Common myeloid progenitor, CD34-positive (primary cell): ENCODE results near the gene ANKLE2.
A peak's percentile ranks its signal among the peaks of the same experiment; 100 is the strongest.
"Not testable (repeated sequence)": the region's sequence is repeated elsewhere in the genome, so short reads cannot be mapped to it uniquely, and the experiment has no call there.

Experiments used
- CTCF ChIA-PET: fragments of 350-600 bp; sonication (Branson Sonifier 250); formaldehyde crosslinking; loops from one replicate; lab custom pipeline; 2021; ENCODE audit warnings: antibody characterized with exemption; lab: Charles Lee
- POLR2A ChIA-PET: fragments of 350-600 bp; sonication (Branson Sonifier 250); formaldehyde crosslinking; loops from one replicate; lab custom pipeline; 2021; ENCODE audit warnings: antibody characterized with exemption; lab: Charles Lee
- DNase-seq, 3 donors: peaks; one replicate each; pipeline versions ENCODE4 v3.0.0 to v3.0.0-alpha.2; 2013
- H3K27ac ChIP-seq, 2 experiments: 1 replicate in 1 of 2; 2 replicates in 1 of 2; pipeline ENCODE4 v1.7.0; 2013; ENCODE audit warnings: inconsistent platforms in 2 of 2, low read length in 2 of 2, mild to moderate bottlenecking in 2 of 2, low read depth in 1 of 2, moderate library complexity in 1 of 2; ENCODE audit not compliant: severe bottlenecking in 2 of 2, insufficient read depth in 1 of 2, poor library complexity in 1 of 2
- H3K27me3 ChIP-seq, 5 experiments: replicated peaks in 2 of 5; 1 replicate in 3 of 5; 2 replicates in 2 of 5; pipeline versions ENCODE4 v1.6.1 to v1.7.0; 2013; ENCODE audit warnings: low read length in 4 of 5, mild to moderate bottlenecking in 2 of 5, moderate library complexity in 2 of 5, inconsistent platforms in 1 of 5; ENCODE audit not compliant: insufficient read depth in 5 of 5, control insufficient read depth in 4 of 5
- H3K36me3 ChIP-seq, 4 experiments: 1 replicate in 2 of 4; 2 replicates in 2 of 4; pipeline versions ENCODE4 v1.6.1 to v1.7.0; 2013; ENCODE audit warnings: low read length in 3 of 4, control low read depth in 1 of 4, mild to moderate bottlenecking in 1 of 4; ENCODE audit not compliant: control insufficient read depth in 4 of 4, insufficient read depth in 4 of 4
- H3K4me1 ChIP-seq, 4 experiments: 1 replicate in 3 of 4; 2 replicates in 1 of 4; pipeline versions ENCODE4 v1.6.1 to v1.7.1; 2013; ENCODE audit warnings: low read length in 3 of 4, mild to moderate bottlenecking in 3 of 4, control low read depth in 1 of 4, inconsistent platforms in 1 of 4, moderate library complexity in 1 of 4; ENCODE audit not compliant: control insufficient read depth in 4 of 4, insufficient read depth in 4 of 4; ENCODE audit errors: control extremely low read depth in 1 of 4
- H3K4me3 ChIP-seq, 7 experiments: 1 replicate in 4 of 7; 2 replicates in 3 of 7; pipeline versions ENCODE4 v1.5.1 to v1.7.0; 2013; ENCODE audit warnings: mild to moderate bottlenecking in 7 of 7, low read length in 6 of 7, moderate library complexity in 6 of 7, inconsistent platforms in 2 of 7, low read depth in 2 of 7, control low read depth in 1 of 7; ENCODE audit not compliant: insufficient read depth in 4 of 7, control insufficient read depth in 1 of 7; ENCODE audit errors: extremely low read depth in 1 of 7
- H3K9me3 ChIP-seq, 5 experiments: 1 replicate in 4 of 5; 2 replicates in 1 of 5; pipeline versions ENCODE4 v1.6.1 to v1.7.1; 2013; ENCODE audit warnings: low read length in 4 of 5, mild to moderate bottlenecking in 2 of 5, inconsistent platforms in 1 of 5, low read depth in 1 of 5, moderate library complexity in 1 of 5; ENCODE audit not compliant: control insufficient read depth in 4 of 5, insufficient read depth in 2 of 5; ENCODE audit errors: control extremely low read depth in 1 of 5
- WGBS: methylation state at CpG from one replicate; pipeline ENCODE4 v1.1.5; 2013; ENCODE audit not compliant: insufficient coverage; 5-methylcytosine and 5-hydroxymethylcytosine counted together

The ANKLE2 gene

DNA sequence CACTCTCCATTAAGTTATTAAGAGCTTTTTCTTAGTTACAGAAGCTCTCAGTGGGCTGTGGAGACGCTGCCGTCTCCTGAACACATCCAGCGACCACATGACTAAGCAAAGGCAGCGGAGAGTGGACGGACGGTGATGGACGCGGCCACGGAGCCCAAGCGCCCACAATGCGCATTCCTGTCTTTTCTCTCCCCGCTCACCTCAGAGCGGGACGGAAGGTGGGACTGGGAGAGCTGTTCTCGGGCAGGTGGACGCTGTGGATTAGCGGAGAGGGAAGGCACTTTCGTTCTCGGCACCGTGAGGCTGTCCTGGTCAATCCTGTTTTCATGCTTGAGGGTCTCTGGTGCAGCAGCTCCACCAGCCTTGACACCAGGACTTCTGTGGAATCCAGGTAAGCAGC is 2.6 kb upstream of the ANKLE2 start:
- H3K9me3 ChIP-seq = no peaks in the 10 kb centered on the region
- no peak overlapping the region for H3K27ac ChIP-seq
- POLR2A ChIA-PET = interaction anchor here (0.7 kb wide), 1 partner anchor 56 kb away, joined by 4 read pairs; no protein-coding TSS in a partner anchor
- CTCF ChIA-PET = interaction anchor here (0.7 to 2.7 kb wide), 4 partner anchors 9 to 73 kb away, joined by 3 to 9 read pairs (median 6); no protein-coding TSS in a partner anchor
- H3K4me1 ChIP-seq = peaks cover 35 to 77% (median 77%) of the 10 kb centered on the region in 4 experiments
- 96% methylated on average over 20 of the region's 20 CpGs for WGBS
- H3K27me3 ChIP-seq = no peaks in the 10 kb centered on the region
- peaks cover 0 to 14% (median 1%) of the 10 kb centered on the region in 4 experiments for H3K36me3 ChIP-seq
- no peak for DNase-seq
- H3K4me3 ChIP-seq = peak overlapping the region in 2 of 7 experiments; percentile 16 to 28

DNA sequence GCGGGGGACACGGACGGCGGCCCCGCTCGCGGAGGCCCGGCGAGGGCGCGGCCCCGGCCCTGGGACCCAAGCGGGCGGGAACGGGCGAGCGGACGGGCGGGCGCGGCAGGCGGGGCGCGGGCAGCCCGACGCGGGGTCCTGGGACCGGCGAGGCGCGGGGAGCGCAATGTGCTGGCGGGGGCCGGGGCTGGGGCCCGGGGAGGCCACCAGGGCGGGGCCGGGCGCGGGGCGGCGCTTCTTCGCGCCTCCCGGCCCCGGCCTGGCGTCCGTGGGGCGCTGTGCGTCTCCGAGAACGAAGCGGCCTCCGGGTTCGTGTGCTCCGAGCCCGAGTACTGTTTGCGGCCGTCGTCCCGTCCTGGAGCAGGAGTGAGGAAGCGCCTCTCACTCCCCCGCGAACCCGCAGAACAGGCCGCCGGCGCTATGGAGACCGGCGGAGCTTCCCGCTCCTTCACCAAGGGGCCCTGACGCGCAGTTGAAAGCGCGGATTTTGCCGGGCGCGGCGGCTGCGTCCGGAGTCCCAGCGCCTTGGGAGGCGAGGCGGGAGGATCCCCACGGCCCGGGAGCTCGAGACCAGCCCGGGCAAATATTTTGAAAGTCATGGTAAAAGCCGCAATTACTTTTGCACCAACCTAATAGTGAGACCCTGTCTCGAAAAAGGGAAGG is 420 bp upstream of the ANKLE2 start:
- Histone ChIP-seq H3K9me3 (no peaks in the 10 kb centered on the region), H3K4me3 (peak overlapping the region; percentile 53 to 92 (median 77)), H3K27ac (peak overlapping the region; percentile 74 to 86), H3K4me1 (peaks cover 19 to 56% (median 55%) of the 10 kb centered on the region in 4 experiments), H3K36me3 (peaks cover 1 to 18% (median 7%) of the 10 kb centered on the region in 4 experiments), H3K27me3 (no peaks in the 10 kb centered on the region)
- POLR2A ChIA-PET = no interaction called here
- DNase-seq = peak; percentile 94 to 97 (median 96)
- CTCF ChIA-PET = interaction anchor here (1.5 kb wide), 1 partner anchor 14 kb away, joined by 5 read pairs; no protein-coding TSS in a partner anchor
- WGBS = under 1% methylated on average over 86 of the region's 89 CpGs

DNA sequence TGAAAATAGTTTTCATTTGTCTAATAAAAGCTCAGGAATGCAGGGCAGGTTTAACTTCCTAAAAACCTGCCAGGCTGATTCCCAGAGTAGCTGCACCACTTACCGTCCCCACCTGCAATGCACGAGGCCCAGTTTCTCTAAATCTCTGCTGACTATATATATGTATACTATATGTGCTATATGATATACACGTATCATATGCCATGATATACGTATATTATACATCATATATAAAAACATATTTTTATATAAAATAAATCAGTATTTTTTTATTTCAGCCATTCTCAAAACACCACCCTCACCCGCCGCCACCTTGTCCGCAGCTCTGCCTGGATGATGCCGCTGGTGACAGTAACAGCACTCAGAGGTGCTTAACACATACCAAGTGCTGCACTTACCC is 2.3 kb downstream of the ANKLE2 start:
- Histone ChIP-seq H3K27ac (no peak overlapping the region), H3K36me3 (peaks cover 6 to 29% (median 15%) of the 10 kb centered on the region in 4 experiments), H3K9me3 (no peaks in the 10 kb centered on the region), H3K4me3 (no peak overlapping the region), H3K27me3 (no peaks in the 10 kb centered on the region), H3K4me1 (peaks cover 15 to 30% (median 29%) of the 10 kb centered on the region in 4 experiments)
- DNase-seq = no peak
- no CpG with 5 or more reads among the region's 8 CpGs for WGBS
- POLR2A ChIA-PET = no interaction called here
- CTCF ChIA-PET = interaction anchor here (0.6 kb wide), 1 partner anchor 95 kb away, joined by 3 read pairs; no protein-coding TSS in a partner anchor

DNA sequence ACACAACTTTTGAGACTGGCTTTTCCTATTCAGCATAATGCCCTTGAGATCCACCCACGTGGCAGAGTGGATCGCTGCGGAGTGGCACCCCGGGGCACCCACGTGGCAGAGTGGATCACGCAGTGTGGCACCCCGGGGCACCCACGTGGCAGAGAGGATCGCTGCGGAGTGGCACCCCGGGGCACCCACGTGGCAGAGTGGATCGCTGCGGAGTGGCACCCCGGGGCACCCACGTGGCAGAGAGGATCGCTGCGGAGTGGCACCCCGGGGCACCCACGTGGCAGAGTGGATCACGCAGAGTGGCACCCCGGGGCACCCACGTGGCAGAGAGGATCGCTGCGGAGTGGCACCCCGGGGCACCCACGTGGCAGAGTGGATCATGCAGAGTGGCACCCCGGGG is 2.8 kb downstream of the ANKLE2 start:
- H3K4me1 ChIP-seq = peaks cover 13 to 24% (median 24%) of the 10 kb centered on the region in 4 experiments
- H3K4me3 ChIP-seq, H3K9me3 ChIP-seq, CTCF ChIA-PET, POLR2A ChIA-PET, DNase-seq, H3K27ac ChIP-seq, H3K27me3 ChIP-seq: not testable (repeated sequence)
- H3K36me3 ChIP-seq = peaks cover 7 to 31% (median 15%) of the 10 kb centered on the region in 4 experiments
- WGBS = 85% methylated on average over 20 of the region's 28 CpGs

DNA sequence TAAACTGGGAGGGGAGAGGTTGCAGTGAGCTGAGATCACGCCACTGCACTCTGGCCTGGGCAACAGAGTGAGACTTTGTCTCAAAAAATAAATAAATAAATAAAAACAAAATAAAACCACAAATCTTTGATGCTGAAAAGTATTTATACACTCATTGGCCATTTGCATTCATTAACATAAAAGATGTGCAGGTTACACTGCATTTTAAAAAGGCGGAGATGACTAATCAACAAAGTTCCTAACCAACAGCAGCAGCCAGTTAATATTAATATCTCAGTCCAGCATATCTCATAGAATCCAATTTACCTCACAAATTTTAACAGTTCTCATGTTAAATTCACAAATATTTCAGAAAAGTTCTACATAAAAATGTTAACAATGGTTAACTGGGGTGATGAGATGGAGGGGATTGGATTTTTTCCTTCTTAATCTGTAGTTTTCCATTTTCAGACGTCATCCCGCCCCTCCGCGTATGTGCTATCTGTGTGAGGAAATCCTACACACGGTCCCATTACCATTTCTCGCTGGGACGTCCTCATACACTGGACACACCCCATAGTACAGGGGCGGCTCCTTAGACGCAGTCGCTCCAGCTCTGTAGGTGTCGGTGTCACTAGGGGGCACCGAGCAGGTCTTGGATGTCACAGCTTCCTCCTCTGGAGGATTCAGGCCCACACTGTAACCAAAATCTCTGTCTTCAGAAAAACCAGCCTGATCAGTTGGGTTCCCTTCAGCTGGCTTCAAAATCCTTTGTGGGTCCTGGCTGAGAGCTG is 7.3 kb downstream of the ANKLE2 start:
- Histone ChIP-seq H3K4me1 (no peaks in the 10 kb centered on the region), H3K27me3 (no peaks in the 10 kb centered on the region), H3K36me3 (peaks cover 27 to 63% (median 46%) of the 10 kb centered on the region in 4 experiments), H3K4me3 (no peak overlapping the region), H3K9me3 (no peaks in the 10 kb centered on the region), H3K27ac (no peak overlapping the region)
- POLR2A ChIA-PET = interaction anchor here (0.6 kb wide), 1 partner anchor 151 kb away, joined by 4 read pairs; no protein-coding TSS in a partner anchor
- CTCF ChIA-PET = interaction anchor here (0.9 to 2.7 kb wide), 4 partner anchors 10 to 17 kb away, joined by 3 to 9 read pairs (median 3); no protein-coding TSS in a partner anchor
- DNase-seq = peak in 2 of 3 donors; percentile 42 to 49
- WGBS = 86% methylated on average over 6 of the region's 14 CpGs

DNA sequence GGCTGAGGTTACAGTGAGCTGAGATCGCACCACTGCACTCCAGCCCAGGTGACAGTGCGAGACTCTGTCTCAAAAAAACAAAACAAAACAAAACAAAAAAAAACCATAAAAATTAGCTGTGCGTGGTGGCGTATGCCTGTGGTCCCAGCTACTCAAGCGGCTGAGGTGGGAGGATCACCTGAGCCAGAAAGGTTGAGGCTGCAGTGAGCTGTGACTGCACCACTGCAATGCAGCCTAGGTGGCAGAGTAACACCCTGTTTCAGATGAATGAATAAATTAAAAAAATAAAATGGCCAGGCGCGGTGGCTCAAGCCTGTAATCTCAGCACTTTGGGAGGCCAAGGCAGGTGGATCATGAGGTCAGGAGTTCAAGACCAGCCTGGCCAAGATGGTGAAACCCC is 8.0 kb downstream of the ANKLE2 start:
- H3K27me3 ChIP-seq, H3K4me1 ChIP-seq, H3K4me3 ChIP-seq, H3K9me3 ChIP-seq, H3K27ac ChIP-seq, DNase-seq: not testable (repeated sequence)
- 96% methylated on average over 3 of the region's 7 CpGs for WGBS
- ChIA-PET POLR2A (interaction anchor here (0.6 kb wide), 1 partner anchor 150 kb away, joined by 4 read pairs; no protein-coding TSS in a partner anchor), CTCF (interaction anchor here (0.6 kb wide), 1 partner anchor 55 kb away, joined by 3 read pairs; no protein-coding TSS in a partner anchor)
- peaks cover 30 to 67% (median 47%) of the 10 kb centered on the region in 4 experiments for H3K36me3 ChIP-seq
